T-helper 22 cell (primary cell): ENCODE measurements around the gene CDKN1C.

Experiments used
- DNase-seq: peaks from one replicate; pipeline ENCODE4 v3.0.0-alpha.2; 2020; ENCODE audit warnings: low read depth

Gene CDKN1C

DNA sequence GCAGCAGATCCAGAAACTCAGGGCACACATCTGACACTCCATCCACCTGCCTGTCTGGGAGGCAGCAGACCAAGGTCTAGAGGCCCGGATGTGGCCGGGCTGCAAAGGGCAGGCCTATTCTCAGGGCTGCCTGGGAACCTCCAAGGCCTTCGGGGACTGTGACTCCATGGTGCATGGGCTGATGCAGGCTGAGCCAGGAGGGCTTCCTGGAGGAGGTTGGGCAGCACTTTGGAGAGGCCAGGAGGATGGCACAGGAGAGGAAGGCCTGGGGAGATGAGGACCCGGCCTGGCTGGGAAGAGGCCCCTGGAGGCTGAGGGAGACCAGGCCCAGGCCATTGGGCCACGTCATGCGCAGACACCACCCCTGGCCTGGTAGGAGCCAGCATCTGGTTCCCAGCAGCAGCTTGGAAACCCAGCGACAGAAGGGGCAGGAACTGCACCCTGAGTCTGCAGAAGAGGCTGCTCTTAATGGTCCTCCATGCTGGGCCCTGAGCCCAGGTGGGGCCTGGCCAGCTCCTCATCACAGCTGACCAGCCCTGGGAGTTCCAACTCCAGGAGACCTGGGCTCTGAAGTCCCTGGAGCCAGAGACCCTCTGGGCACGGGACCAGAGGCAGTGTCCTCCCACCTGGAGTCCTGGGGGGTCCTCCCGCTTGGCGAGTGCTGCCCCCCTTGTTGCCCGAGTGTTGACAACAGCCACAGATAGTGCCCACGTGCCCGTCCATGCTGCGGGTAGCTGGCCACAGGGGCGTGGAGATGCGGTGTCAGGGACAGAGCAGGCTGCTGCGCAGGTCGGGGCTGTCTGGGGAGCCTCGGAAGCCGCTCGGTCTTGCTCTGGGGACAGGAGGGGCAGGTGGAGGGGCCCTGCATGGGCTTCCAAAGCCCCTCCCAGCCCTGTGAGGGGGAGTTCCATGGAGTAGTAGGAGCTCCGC, 38.1 kb upstream of the CDKN1C start:
- no peak for DNase-seq

DNA sequence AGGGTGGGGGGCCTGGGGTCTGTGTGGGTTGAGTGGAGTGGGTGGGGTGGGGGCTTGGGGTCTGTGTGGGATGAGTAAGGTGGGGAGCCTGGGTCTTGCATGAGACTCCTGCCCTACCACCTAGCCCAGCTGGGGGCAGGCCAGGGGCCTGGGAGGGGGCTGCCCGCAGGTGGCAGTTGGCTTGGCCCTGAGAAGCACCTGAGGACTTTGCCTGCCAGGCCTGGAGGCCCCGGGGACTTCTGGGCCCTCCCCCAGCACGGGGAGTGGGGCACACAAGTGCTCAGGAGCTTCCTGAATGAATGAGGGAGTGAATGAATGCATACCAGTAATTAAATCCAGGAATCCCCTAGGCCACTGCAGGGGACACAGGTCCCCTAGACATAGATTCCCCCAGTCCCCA, 37.1 kb upstream of the CDKN1C start:
- DNase-seq: no peak

GRCh38 chr11:2921742-2922493, 36.3 kb upstream of the CDKN1C start:
- DNase-seq: no peak

- DNase-seq: no peak
Observed at GRCh38 chr11:2921261-2921660, 35.7 kb upstream of the CDKN1C start.

- DNase-seq: no peak
Observed at GRCh38 chr11:2920343-2920742, 34.8 kb upstream of the CDKN1C start.

GRCh38 chr11:2919837-2920236, 34.3 kb upstream of the CDKN1C start:
- DNase-seq: no peak

- no peak for DNase-seq
Observed at GRCh38 chr11:2919188-2919587, 33.6 kb upstream of the CDKN1C start.

DNA sequence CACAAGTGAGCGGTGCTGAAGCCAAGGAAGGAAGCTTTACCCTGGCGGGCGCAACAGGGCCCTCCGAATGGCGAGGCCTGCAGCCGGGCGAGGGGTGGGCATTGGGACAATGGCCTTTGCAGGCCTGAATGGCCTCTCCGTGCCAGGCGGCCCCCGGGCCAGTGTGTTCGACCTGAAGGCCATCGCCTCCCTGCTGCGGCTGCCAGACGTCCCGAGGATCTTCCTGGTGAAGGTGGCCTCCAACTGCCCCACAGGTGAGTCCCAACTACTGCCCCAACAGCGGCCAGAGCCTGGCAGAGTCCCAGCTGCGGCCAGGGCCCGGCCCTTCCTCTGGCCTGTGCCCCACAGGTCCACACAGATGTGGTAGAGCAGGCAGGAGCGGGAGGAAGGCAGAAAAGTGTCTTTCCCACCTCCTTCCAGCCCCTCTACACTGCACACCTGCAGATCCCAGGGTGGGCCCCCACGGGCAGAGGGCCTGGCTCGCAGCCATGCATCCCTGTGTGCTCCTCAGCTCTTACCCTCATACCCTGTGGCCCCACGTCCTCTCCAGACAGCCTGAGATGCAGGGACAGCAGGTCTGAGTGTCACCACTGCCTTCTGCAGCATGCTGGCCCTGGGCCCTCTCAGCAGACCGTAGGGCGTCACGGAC, 32.4 kb upstream of the CDKN1C start:
- DNase-seq: no peak

- no peak for DNase-seq
Observed at GRCh38 chr11:2916892-2917645, 31.5 kb upstream of the CDKN1C start.

- no peak for DNase-seq
Observed at GRCh38 chr11:2916114-2916891, 30.7 kb upstream of the CDKN1C start.

DNA sequence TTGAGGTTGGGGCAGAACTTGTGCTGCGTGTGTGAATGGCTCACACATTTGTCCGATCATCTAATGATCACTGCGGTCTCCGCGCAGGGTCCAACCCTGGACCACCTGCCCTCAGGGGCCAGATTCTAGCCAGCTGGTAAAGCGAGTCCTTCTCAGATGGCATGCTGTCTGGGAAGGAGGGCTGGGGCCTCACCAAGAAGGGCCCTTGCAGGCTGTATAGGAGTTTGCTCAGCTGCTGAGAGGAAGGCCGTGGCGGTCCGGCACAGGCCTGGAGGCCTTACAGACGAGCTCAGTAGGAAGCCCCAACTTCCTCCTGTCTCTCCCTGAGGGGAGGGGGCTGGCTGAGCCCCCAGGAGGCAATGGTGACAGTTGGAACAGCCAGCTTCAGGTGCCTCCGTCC, 29.9 kb upstream of the CDKN1C start:
- no peak for DNase-seq

DNA sequence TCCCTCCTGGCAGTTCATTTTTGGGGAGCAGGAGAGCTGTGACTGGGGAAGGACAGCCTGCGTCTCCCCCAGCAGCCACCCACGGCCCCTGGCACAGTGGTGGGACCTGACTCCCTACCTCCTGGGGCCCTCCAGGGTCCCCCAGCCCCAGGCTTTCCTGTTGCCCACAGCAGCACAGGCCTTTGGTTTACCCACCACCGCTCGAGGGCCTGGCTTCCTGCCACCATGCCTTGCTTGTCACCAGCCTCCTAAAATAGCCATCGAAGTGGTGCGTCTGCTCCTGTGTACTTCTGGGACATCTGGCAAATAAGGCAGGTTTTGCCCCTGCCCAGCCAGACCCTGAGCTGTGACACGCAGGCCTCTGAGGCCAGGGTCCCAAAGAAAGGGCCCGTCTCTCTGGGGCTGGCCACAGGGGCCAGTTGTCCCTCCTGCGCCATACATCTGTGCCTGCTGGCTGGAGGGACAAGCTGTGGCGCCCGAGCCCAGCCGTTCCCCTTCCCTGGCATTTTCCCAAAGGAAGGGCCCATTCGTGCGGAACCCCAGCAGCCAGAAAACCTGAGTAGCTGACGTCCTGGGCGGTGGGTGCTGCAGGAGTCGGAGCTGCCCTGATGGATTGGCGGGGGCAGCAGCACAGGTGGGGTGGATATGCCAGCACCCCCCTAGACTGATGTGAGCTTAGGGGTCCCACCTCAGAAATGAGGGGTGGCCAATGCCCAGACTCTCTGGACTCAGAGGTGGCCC, 29.1 kb upstream of the CDKN1C start:
- DNase-seq: no peak

- DNase-seq: no peak
Observed at GRCh38 chr11:2913776-2914175, 28.2 kb upstream of the CDKN1C start.

- no peak for DNase-seq
Observed at GRCh38 chr11:2913019-2913431, 27.4 kb upstream of the CDKN1C start.

GRCh38 chr11:2912498-2912897, 26.9 kb upstream of the CDKN1C start:
- DNase-seq: no peak

DNA sequence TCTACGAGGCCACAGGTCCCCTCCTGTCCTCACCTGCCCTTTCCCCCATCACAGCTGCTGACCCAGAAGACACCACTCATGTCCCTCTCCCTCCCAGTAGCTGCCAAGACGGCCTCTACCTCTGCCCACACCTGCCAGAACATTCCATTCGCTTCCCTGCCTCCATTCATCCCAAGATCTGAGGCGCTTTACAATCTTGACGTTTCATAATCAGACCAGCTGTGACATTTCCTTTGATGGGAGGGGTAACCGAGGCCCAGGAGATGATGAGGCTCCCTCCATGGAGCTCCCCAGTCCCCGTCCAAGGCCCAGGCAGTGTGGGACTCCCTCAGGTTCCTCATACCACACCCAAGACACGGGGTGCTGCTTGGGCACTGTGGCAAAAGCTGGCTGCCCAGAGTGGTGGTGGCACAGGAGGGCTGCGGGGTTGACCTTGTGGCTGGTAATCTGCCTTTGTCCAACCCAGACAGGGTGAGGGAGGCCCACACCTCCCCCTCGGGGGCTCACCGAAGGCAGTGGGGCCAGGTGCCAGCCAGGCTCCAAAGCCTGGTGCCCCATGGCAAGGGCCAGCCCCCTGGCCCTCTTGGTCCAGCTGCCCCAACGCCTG, 26.3 kb upstream of the CDKN1C start:
- DNase-seq: no peak

DNA sequence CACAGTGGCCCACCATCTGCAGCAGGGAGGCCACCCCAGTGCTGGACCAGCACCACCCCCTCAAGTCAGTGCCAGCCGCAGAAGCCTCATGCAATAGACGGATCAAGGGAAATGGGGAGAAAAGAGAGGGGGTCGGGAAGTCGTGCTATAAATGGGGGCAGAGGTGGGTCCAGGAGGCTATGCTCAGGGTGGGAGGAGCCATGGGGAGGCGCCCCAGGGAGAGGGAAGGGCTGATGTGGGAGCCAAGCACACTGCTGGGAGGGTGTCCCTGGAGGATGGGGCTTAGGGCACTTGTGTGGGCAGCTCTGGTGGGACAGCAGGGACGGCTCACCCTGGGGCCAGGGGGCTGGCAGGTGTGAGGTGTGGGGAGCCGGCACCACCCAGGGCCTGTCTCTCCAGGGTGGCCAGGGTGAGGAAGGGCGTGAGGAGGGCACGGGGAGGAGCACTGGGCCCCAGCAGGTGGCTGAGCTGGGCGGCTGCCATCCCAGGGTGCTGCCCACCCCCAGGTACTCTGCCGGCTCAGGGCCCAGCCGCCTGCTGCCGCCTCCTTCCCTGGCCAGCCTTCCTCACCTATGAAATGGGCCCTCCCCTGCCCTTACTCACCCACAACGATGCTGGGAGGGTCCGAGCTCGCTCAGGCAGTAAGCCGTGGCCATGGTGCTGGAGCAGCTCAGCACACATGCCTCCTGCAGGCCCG, 25.7 kb upstream of the CDKN1C start:
- no peak for DNase-seq

- no peak for DNase-seq
Observed at GRCh38 chr11:2910401-2910955, 24.9 kb upstream of the CDKN1C start.
